HTR-8/SVneo (cell line): ENCODE measurements around the gene ZNF418.

ENCODE experiments used
- DNase-seq: peaks from one replicate; pipeline ENCODE4 v3.0.0; 2011; ENCODE audit warnings: low spot score, mixed read lengths; ENCODE audit not compliant: insufficient read length
- FAIRE-seq: peaks from 2 replicates; lab custom pipeline; 2011; peaks lifted over from hg19 to GRCh38; lab: Jason Lieb, UNC

ZNF418 gene

DNA sequence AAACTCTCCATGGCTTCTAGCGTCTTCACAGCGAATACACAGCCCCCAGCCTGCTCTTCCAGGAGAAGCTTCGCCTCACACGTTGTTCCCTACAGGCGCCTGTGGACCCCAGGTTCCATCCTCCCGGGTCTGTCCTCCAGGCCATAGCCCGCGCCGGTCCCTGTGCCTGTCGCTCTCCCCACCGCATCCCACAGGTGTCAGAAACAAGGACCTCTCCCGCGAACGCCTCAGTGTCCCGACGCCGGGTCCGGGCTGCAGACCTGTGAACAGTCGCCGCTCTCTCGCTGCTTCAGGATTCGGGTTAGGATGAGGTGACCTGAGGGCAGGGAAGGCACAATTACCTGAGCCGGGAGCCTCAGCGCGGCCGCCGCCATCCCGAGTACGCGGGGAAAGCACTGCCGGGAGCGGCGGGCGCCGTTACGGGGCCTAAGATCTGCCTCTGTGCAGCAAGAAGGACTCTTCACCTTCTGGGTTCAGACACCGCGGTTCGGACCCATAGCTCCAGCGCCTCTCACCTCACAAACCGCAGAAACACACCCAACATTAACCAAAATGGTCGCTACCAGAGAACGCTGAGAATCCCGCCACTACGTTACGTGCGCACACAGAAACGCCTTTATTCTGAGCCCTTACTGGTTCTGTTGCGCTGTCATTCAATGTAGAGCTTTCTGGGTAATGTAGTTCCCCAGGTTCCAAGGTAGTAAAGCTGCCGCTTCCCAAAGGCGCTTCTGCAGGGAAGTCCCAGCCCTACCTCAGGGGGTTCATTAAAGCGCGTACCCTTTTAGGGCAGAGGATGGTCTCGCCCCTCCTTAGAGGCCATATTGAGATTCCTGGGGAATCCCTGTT is at the start of gene ZNF418:
TSS of gene ZNF418 (minus strand) at position 583 of the 846 bp plus-strand sequence. CDS start 1,580 bp downstream, outside the sequence.
- DNase-seq: peak; percentile 65

DNA sequence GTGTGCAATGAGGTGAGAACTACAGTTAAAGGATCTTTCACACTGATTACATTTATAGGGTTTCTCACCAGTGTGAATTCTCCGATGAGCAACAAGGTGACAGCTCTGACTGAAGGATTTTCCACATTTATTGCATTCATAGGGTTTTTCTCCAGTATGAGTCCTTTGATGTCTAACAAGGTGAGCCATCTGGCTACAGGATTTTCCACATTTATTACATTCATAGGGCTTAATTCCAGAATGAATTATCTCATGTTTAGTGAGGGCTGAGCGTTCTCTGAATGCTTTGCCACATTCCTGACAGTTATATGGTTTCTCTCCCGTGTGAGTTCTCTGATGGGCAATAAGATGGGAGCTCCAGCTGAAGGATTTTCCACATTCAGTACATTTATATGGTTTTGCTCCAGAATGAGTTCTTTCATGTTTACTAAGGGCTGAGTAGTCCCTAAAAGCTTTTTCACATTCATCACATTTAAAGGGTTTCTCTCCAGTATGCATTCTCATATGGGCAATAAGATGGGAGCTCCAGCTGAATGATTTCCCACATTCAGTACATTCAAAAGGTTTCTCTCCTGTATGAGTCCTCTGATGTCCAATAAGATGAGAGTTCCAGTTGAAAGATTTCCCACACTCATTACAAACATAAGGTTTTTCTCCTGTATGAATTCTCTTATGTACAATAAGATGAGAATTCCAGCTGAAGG is 43.5 kb upstream of the ZNF418 start:
- DNase-seq (no peak), FAIRE-seq (no peak)

More for the DNA sequence above, at the start of gene ZNF418:
- peak; percentile 76 for FAIRE-seq

DNA sequence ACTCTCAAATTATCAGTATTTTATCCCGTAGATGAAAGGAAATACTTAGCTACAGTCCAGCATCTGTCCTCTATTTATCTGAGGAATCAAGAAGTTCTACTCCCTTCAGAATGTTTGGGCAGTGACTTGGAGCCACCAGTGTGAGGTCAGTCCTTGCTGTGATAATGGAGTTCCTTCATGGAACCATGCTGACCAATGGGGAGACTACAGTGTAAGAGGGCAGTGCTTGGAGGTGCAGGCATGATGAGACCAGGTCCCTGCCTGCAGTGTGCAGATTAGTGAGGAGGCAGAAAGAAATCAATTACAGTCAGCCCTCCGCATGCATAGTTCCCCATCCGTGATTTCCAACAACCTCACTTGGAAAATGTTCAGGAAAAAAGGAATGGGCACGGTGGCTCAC is 39.2 kb upstream of the ZNF418 start, which contains the start of gene C19orf18:
TSS of gene C19orf18 (minus strand) at position 101 of the 400 bp plus-strand sequence. CDS start 102 bp downstream, outside the sequence.
- DNase-seq (no peak), FAIRE-seq (no peak)

DNA sequence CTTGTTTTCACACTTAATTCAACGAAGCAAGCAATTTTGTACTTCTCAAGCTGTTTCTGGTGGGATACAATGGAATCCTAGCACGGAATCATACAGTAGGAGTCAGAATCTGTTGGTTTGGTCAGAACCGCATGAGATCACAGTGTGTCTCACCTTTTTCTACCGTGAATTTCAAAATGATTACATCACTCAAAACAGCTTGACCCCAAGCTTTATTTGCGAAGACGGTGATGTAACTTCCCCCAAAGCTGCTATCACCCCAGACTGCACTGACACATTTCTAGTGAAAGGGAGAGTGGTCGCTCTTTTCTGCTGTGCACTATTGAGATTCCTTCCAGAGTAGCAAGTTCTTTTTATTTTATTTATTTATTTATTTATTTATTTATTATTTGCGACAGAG is 29.6 kb upstream of the ZNF418 start:
- no peak for DNase-seq
- FAIRE-seq: no peak

DNA sequence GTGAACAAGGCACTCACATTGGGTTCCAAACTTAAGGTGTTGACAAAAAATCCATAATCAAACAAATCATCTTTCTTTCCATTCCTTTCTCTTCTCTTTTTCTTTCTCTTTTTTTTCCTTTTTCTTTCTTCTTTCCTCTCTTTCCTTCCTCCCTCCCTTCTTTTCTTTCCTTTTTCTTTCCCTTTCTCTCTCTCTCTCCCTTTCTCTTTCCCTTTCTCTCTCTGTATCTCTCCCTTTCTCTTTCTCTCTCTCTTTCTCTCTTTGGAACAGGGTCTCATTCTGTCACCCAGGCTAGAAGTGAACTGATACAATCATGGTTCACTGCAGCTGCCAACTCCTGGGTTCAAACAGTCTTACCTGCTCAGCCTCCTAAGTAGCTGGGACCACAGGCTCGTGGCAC is 26.6 kb upstream of the ZNF418 start:
- no peak for DNase-seq

DNA sequence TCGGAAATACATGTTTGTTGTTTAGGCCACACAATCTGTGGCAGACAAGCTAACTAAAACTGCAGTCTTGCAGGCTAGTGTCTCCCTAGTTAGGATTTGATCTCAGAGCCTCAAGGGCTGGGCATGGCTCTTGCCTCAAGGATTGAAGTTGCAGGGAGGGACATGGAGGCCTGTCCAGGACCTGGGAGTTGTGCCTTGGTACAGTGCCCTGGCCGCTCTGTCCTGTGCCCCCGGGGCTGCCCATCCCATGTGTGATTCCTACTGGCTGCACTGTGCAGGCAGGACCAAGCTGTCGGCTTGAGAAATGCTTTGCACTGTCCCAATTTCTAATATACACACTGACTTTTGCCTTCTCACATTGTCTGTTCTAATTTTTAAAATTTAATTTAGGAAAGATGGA is 19.8 kb upstream of the ZNF418 start:
- FAIRE-seq: no peak
- no peak for DNase-seq

More for the DNA sequence above, 26.6 kb upstream of the ZNF418 start:
- no peak for FAIRE-seq

- FAIRE-seq (no peak), DNase-seq (no peak)
Observed at GRCh38 chr19:57949702-57950101, 14.5 kb upstream of the ZNF418 start.

- DNase-seq (no peak), FAIRE-seq (no peak)
Observed at GRCh38 chr19:57949296-57949695, 14.1 kb upstream of the ZNF418 start.

GRCh38 chr19:57947419-57948134 is 12.4 kb upstream of the ZNF418 start, which contains the start of gene ZNF256:
ZNF256 (minus strand) TSS chr19:57947706; CDS start chr19:57947474, 232 bp downstream.
- DNase-seq (peak; percentile 97), FAIRE-seq (peak; percentile 99)

DNA sequence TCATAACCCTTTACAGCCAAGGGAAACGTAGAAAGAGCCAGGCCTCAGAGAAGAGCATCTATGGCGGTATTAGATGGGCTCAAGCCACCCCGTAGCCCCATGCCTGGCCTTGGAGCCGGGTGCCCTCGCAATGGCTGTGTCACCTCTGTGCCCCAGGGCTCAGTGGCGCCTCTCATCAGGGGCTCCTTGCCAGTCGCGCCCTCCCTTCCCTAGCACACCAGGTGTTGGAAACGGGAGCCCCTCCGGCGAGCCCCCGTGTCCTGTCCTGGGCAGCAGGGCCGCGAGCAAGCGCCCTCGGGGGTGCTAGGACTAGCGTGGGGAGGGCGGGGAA is 11.9 kb upstream of the ZNF418 start:
- no peak for FAIRE-seq
- DNase-seq: no peak

DNA sequence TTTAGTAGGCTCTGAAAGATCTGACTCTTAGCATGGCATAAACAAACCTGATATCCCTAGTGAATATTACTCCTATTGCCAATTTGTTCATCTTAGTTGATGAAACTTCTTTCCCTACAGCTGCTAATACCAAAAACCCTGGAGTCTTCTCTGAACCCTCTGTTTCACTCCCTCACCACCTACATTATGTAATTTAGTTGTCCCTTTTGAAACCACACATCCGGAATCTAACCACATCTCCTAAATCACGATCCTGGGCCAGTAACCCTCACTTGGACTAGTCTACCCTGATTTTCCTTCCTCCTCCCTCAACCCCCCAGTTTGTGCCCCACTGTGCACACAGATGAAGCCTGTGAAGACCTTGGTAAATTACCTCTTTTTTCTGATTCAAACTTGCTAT is 11.1 kb upstream of the ZNF418 start:
- FAIRE-seq: no peak

DNA sequence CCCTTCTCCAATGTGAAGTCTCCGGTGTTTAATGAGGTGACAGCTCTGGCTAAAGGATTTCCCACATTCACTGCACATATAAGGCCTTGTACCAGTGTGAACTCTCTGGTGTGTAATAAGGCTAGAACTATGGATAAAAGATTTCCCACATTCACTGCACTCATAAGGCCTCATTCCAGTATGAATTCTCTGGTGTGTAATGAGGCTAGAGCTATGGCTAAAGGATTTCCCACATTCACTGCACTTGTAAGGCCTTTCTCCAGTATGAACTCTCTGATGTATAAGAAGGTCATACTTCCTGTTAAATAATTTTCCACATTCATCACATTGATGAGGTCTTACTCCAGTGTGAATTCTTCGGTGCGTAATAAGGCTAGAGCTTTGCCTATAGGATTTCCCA is 6.4 kb upstream of the ZNF418 start:
- no peak for FAIRE-seq
- no peak for DNase-seq

More for the DNA sequence above, 11.1 kb upstream of the ZNF418 start:
- DNase-seq: no peak

- DNase-seq (no peak), FAIRE-seq (no peak)
Observed at GRCh38 chr19:57935731-57936130, 529 bp upstream of the ZNF418 start.

DNA sequence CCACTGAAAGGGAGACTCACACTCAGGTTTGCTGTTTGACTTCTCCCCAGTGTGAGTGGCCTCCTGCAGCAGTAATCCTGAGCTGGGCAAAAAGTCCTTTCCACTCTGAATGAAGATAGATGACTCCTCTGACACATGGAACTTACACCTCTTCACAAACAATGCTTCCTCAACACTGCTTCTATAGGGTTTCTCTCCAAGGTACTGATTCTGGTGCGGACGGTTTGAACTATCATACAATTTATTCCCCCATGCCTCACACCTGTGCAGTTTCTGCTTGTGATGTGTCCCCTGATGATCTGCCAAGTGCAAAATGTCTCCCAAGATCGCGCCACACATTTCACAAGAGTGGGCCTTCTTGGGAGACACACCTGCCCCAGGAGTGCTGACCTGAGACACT is 7.6 kb downstream of the ZNF418 start:
- FAIRE-seq (no peak), DNase-seq (no peak)

GRCh38 chr19:57916168-57916995 is 18.8 kb downstream of the ZNF418 start, which contains the start of gene ZNF417:
ZNF417 (minus strand) TSS chr19:57916592; CDS start chr19:57916411, 181 bp downstream.
- peak; percentile 91 for FAIRE-seq

GRCh38 chr19:57914531-57914930 is 20.7 kb downstream of the ZNF418 start:
- DNase-seq: no peak
- FAIRE-seq: no peak

More at GRCh38 chr19:57916168-57916995, 18.8 kb downstream of the ZNF418 start, which contains the start of gene ZNF417:
- peak; percentile 93 for DNase-seq

- FAIRE-seq: no peak
Observed at GRCh38 chr19:57907394-57907793, 27.8 kb downstream of the ZNF418 start.

DNA sequence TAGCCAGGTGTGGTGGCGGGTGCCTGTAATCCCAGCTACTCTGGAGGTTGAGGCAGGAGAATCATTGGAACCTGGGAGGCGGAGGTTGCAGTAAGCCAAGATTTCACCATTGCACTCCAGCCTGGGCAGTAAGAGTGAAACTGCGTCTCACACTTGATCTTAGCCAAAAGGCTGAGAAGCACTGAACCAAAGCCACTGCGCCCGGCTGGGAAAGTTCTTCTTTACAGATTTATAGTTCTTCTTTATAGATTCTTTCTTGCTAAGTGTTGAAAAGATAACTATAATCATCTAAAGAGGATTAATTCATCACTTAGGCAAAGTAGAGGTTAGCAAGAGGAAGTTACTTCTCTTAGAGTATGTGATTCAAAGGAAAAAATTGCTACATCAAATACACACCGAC is 29.9 kb downstream of the ZNF418 start:
- no peak for FAIRE-seq
- no peak for DNase-seq

More at GRCh38 chr19:57907394-57907793, 27.8 kb downstream of the ZNF418 start:
- no peak for DNase-seq

DNA sequence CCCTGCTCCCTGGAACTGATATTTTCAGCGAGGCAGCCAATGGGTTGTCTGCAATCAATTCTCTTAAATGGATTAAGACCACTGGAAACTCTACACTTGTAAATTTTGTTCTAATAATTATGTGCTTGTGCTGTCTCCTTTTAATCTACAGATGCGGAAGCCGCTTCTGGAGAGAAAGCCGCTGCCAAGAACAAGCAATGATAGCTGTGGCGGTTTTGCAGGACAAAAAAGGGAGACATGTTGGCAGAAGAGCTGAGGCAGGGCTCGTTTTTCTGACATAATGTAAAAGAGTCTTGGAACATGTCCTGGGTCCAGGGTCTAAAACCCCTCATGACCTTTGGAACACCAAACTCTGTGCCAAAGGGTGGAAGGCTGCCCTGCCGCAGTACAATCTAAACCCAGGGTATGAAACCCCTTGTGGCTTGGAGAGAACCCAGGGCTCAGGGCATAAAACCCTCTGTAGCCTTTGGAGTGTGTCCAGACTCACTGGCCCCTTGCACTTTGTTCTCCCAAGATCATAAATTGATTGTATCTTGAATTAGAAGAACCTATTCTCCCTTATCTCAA is 31.5 kb downstream of the ZNF418 start:
- FAIRE-seq: no peak
- DNase-seq: no peak
